HG03280 (cell line): ENCODE results near the gene IDS.

ENCODE experiments used
- ATAC-seq: cut with Tn5 transposase; IDR thresholded peaks from one replicate; pipeline ENCODE4 v1.9.1; 2021; ENCODE audit warnings: mild to moderate bottlenecking, moderate library complexity; ENCODE audit not compliant: unreplicated experiment

The IDS gene

GRCh38 chrX:149462849-149463248 lies 42.3 kb downstream of the IDS start:
- ATAC-seq, result no peak

- ATAC-seq, result no peak
These were observed 43.4 kb downstream of the IDS start for GRCh38 chrX:149461746-149462145.

- no peak for ATAC-seq
These were observed 46.5 kb downstream of the IDS start for GRCh38 chrX:149458586-149458985.

GRCh38 chrX:149456476-149457245 lies 48.4 kb downstream of the IDS start:
- no peak for ATAC-seq

- no peak for ATAC-seq
These were observed 49.2 kb downstream of the IDS start for GRCh38 chrX:149455934-149456333.

GRCh38 chrX:149453906-149454822 lies 50.9 kb downstream of the IDS start:
- no peak for ATAC-seq

GRCh38 chrX:149453030-149453429 lies 52.1 kb downstream of the IDS start:
- ATAC-seq, result no peak

- no peak for ATAC-seq
These were observed 71.7 kb downstream of the IDS start for GRCh38 chrX:149433451-149433850.

GRCh38 chrX:149433051-149433450 lies 72.1 kb downstream of the IDS start:
- no peak for ATAC-seq
